GM18498 (cell line): ENCODE results near the gene KIF26B.

Experiments used
- ATAC-seq: cut with Tn5 transposase; IDR thresholded peaks from one replicate; pipeline ENCODE4 v1.9.1; 2021; ENCODE audit warnings: mild to moderate bottlenecking, moderate library complexity; ENCODE audit not compliant: unreplicated experiment

Gene KIF26B

GRCh38 chr1:245131026-245131393 lies 23.8 kb upstream of the KIF26B start:
- no peak for ATAC-seq

- no peak for ATAC-seq
These were observed 22.0 kb upstream of the KIF26B start for GRCh38 chr1:245132771-245133170.

- no peak for ATAC-seq
These were observed 20.6 kb upstream of the KIF26B start for GRCh38 chr1:245133995-245134715.

GRCh38 chr1:245142171-245142798 lies 12.5 kb upstream of the KIF26B start:
- no peak for ATAC-seq

GRCh38 chr1:245142976-245143375 lies 11.8 kb upstream of the KIF26B start:
- ATAC-seq = no peak

- no peak for ATAC-seq
These were observed 10.9 kb upstream of the KIF26B start for GRCh38 chr1:245143849-245144248.

GRCh38 chr1:245148069-245148468 lies 6.7 kb upstream of the KIF26B start:
- ATAC-seq = no peak

- no peak for ATAC-seq
These were observed 5.9 kb upstream of the KIF26B start for GRCh38 chr1:245148861-245149260.

- peak; percentile 28 for ATAC-seq
These were observed 1.7 kb upstream of the KIF26B start for GRCh38 chr1:245153081-245153551.

- no peak for ATAC-seq
These were observed 995 bp upstream of the KIF26B start for GRCh38 chr1:245153552-245154428.

GRCh38 chr1:245155272-245156040 lies 671 bp downstream of the KIF26B start:
- ATAC-seq = no peak

GRCh38 chr1:245156041-245156735 lies 1.4 kb downstream of the KIF26B start:
- ATAC-seq = peak; percentile 88

- ATAC-seq = no peak
These were observed 2.1 kb downstream of the KIF26B start for GRCh38 chr1:245156736-245157505.

GRCh38 chr1:245158913-245159312 lies 4.1 kb downstream of the KIF26B start:
- no peak for ATAC-seq

GRCh38 chr1:245160288-245160687 lies 5.5 kb downstream of the KIF26B start:
- ATAC-seq = no peak

- no peak for ATAC-seq
These were observed 6.1 kb downstream of the KIF26B start for GRCh38 chr1:245160741-245161400.

GRCh38 chr1:245161866-245162265 lies 7.1 kb downstream of the KIF26B start:
- ATAC-seq = no peak

GRCh38 chr1:245166471-245166885 lies 11.7 kb downstream of the KIF26B start:
- no peak for ATAC-seq

- no peak for ATAC-seq
These were observed 13.3 kb downstream of the KIF26B start for GRCh38 chr1:245168086-245168485.
